A673 (cell line): ENCODE measurements around the gene C2orf76. TPM values are rescaled to one million over a fixed set of nuclear protein-coding genes. Genes with fewer than 3 reads are reported as not detected.

Source experiments
- BruUV-seq: library from RNA; stranded (reverse); fragments of 400-500 nt; replicated peaks from 2 replicates; lab custom pipeline; 2021; lab: Mats Ljungman, UMichigan
- CTCF ChIA-PET: fragments of 300-600 bp; sonication (Branson Sonifier 250); formaldehyde crosslinking; loops from one replicate; lab custom pipeline; 2022; ENCODE audit warnings: antibody characterized with exemption; lab: Charles Lee
- POLR2A ChIA-PET: fragments of 300-600 bp; sonication (Branson Sonifier 250); formaldehyde crosslinking; loops from one replicate; lab custom pipeline; 2022; ENCODE audit warnings: antibody characterized with exemption; ENCODE audit not compliant: low non-redundant PET; lab: Charles Lee
- DNase-seq: peaks from one replicate; pipeline ENCODE4 v3.0.0-alpha.2; 2015; ENCODE audit warnings: low spot score
- H3K27ac ChIP-seq: fragments of 200-600 bp; sonication (generic); 2 replicates; pipeline ENCODE4 v1.5.1; 2016; ENCODE audit warnings: mixed run types, low read depth, mild to moderate bottlenecking, mixed read lengths, antibody characterized with exemption, low read length; ENCODE audit not compliant: poor library complexity, severe bottlenecking
- H3K27me3 ChIP-seq: fragments of 200-600 bp; sonication (generic); replicated peaks from 2 replicates; pipeline ENCODE4 v1.6.1; 2017; ENCODE audit warnings: mixed run types, low read depth, mild to moderate bottlenecking, mixed read lengths, antibody characterized with exemption, low read length; ENCODE audit not compliant: insufficient read depth, poor library complexity
- H3K36me3 ChIP-seq: fragments of 200-600 bp; sonication (generic); 2 replicates; pipeline ENCODE4 v1.6.1; 2016; ENCODE audit warnings: mixed run types, mild to moderate bottlenecking, mixed read lengths, antibody characterized with exemption, low read length; ENCODE audit not compliant: insufficient read depth, poor library complexity, severe bottlenecking
- H3K4me1 ChIP-seq: fragments of 200-600 bp; sonication (generic); 2 replicates; pipeline ENCODE4 v1.6.1; 2017; ENCODE audit warnings: mixed run types, mild to moderate bottlenecking, mixed read lengths, antibody characterized with exemption, low read length; ENCODE audit not compliant: insufficient read depth, poor library complexity, severe bottlenecking
- H3K4me3 ChIP-seq: fragments of 200-600 bp; sonication (generic); 2 replicates; pipeline ENCODE4 v1.5.1; 2016; ENCODE audit warnings: low read depth, mixed run types, mild to moderate bottlenecking, mixed read lengths, low read length; ENCODE audit not compliant: poor library complexity, severe bottlenecking
- H3K9me3 ChIP-seq: fragments of 200-600 bp; sonication (generic); 2 replicates; pipeline ENCODE4 v1.6.1; 2016; ENCODE audit warnings: mixed run types, low read depth, mild to moderate bottlenecking, mixed read lengths, antibody characterized with exemption, low read length; ENCODE audit not compliant: poor library complexity, severe bottlenecking
- EZH2 ChIP-seq: fragments of 200-600 bp; sonication (generic); IDR thresholded peaks from 2 replicates; pipeline ENCODE4 v1.6.1; 2017; ENCODE audit warnings: borderline replicate concordance, low read depth, mild to moderate bottlenecking, mixed read lengths, antibody characterized with exemption, low read length; ENCODE audit not compliant: poor library complexity, severe bottlenecking
- intact Hi-C: fragments of 100-400 bp; cut with micrococcal nuclease; formaldehyde crosslinking; loops from one replicate; pipeline ENCODE4 v1.10.0; 2022; ENCODE audit not compliant: unreplicated experiment
- total RNA-seq: library from RNA; stranded (reverse); gene quantifications from 2 replicates; pipeline ENCODE4 v1.2.3, GENCODE V29; 2021
- TF ChIP-seq, protein P1 (sequence below): fragments of 300-800, 200-600 bp; sonication (generic); conservative IDR thresholded peaks from 2 replicates; pipeline ENCODE4 v1.5.1; 2017; ENCODE audit warnings: low read depth, mild to moderate bottlenecking, antibody characterized with exemption, low read length, moderate library complexity, mixed read lengths

C2orf76 gene
- total RNA-seq, 1 experiment from 2014 or later, result 13.4 TPM

- TF ChIP-seq, protein P1, sequence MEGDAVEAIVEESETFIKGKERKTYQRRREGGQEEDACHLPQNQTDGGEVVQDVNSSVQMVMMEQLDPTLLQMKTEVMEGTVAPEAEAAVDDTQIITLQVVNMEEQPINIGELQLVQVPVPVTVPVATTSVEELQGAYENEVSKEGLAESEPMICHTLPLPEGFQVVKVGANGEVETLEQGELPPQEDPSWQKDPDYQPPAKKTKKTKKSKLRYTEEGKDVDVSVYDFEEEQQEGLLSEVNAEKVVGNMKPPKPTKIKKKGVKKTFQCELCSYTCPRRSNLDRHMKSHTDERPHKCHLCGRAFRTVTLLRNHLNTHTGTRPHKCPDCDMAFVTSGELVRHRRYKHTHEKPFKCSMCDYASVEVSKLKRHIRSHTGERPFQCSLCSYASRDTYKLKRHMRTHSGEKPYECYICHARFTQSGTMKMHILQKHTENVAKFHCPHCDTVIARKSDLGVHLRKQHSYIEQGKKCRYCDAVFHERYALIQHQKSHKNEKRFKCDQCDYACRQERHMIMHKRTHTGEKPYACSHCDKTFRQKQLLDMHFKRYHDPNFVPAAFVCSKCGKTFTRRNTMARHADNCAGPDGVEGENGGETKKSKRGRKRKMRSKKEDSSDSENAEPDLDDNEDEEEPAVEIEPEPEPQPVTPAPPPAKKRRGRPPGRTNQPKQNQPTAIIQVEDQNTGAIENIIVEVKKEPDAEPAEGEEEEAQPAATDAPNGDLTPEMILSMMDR, result no peak
- no peak for TF ChIP-seq EZH2
- Histone ChIP-seq H3K27me3 (no peaks in the 10 kb centered on the region), H3K36me3 (no peaks in the 10 kb centered on the region), H3K27ac (no peak overlapping the region), H3K4me3 (no peak overlapping the region), H3K9me3 (no peaks in the 10 kb centered on the region), H3K4me1 (peaks cover 38% of the 10 kb centered on the region)
- intact Hi-C loops, result loop anchor here (5.0 kb wide), 1 partner anchor 69 kb away; no protein-coding TSS in a partner anchor
- CTCF ChIA-PET, result interaction anchor here (1.2 kb wide), 1 partner anchor 9 kb away, joined by 3 read pairs; no protein-coding TSS in a partner anchor
- peak; percentile 76 for DNase-seq
- no TSS peak for BruUV-seq
- POLR2A ChIA-PET, result interaction anchor here (0.6 kb wide), 1 partner anchor 14 kb away, joined by 6 read pairs; no protein-coding TSS in a partner anchor
These were observed 65.2 kb downstream of the C2orf76 start for GRCh38 chr2:119301413-119301812.

DNA sequence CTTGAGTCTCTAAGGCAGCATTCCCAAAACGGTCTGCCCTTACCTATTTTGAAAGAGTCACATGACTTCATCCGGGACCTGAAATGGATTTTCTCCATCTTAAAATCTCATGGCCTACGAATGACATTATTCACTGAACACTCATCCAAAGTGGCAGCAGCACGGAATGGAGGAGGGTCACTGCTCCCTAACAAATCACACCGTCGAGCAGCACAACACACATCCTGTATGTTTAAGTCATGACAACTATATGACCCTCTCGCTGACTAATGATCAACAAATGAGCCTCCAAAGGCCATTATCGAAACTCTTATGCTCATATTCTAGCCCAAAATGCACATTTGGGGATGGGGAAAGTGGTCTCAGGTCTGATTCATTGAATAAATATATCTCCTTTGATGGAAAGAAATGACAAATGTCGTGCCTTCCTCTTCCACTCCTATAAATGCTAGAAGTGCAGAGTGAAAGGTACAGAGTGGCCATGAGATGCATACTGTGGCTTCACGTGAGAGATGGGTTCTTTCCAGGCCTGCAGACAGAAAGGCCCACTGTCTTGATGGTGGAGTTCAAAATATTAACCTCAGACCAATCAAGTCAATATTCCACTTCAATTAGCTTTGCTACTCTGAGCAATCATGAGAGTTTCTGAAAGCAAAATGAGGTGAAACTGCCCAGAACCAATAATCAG, 70.8 kb downstream of the C2orf76 start:
- no peak for DNase-seq
- CTCF ChIA-PET, result no interaction called here
- peaks cover 1% of the 10 kb centered on the region for H3K4me1 ChIP-seq
- POLR2A ChIA-PET, result no interaction called here
- intact Hi-C loops, result no loop called here
- H3K36me3 ChIP-seq, result no peaks in the 10 kb centered on the region
- TF ChIP-seq, protein P1, result no peak
- TF ChIP-seq EZH2, result no peak
- H3K4me3 ChIP-seq, result no peak overlapping the region
- no peak overlapping the region for H3K27ac ChIP-seq
- no peaks in the 10 kb centered on the region for H3K9me3 ChIP-seq
- no peaks in the 10 kb centered on the region for H3K27me3 ChIP-seq
- no TSS peak for BruUV-seq

DNA sequence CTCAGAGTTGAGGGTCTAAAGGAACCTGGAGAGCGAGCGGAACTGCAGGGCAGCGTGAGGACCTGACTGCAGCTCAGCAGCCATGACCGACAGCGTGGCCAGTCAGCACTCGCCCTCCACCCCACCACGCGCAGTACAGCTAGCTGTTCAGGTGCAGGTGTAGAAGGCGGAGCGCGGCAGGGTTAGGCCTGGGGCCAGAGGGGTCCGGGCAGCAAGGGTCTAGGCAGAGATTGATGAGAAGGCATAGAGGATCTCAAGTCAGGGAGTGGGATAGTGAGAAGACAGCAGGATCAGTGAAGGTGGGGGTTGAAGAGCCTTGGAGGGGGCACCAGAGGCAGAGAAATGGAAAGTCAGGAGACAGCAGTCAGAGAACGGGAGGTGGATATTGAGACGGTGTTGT, 72.0 kb downstream of the C2orf76 start:
- ChIA-PET CTCF (no interaction called here), POLR2A (no interaction called here)
- DNase-seq, result no peak
- TF ChIP-seq, protein P1, result no peak
- TF ChIP-seq EZH2, result no peak
- no peak overlapping the region for H3K27ac ChIP-seq
- no peaks in the 10 kb centered on the region for H3K4me1 ChIP-seq
- no peaks in the 10 kb centered on the region for H3K9me3 ChIP-seq
- no TSS peak for BruUV-seq
- no peak overlapping the region for H3K4me3 ChIP-seq
- H3K27me3 ChIP-seq, result no peaks in the 10 kb centered on the region
- intact Hi-C loops, result loop anchor here (5.0 kb wide), 1 partner anchor 282 kb away; no protein-coding TSS in a partner anchor
- no peaks in the 10 kb centered on the region for H3K36me3 ChIP-seq
